G401 (cell line): Measurements from ENCODE around the gene CLSTN2. TPM values are rescaled to one million over a fixed set of nuclear protein-coding genes. Genes with fewer than 3 reads are reported as not detected.

Source experiments
- DNase-seq: peaks from one replicate; pipeline ENCODE4 v3.0.0-alpha.2; 2015; ENCODE audit warnings: low spot score
- in situ Hi-C: cut with HindIII; loops from 2 replicates; pipeline ENCODE4 v1.10.0; 2016; ENCODE audit warnings: low sequenced_read_pairs, mixed read lengths
- total RNA-seq: library from RNA; depleted of rRNA; stranded (reverse); fragments of >200 nt; shearing (Covaris generic); gene quantifications from 2 replicates; pipeline ENCODE4 v1.2.3, GENCODE V29; 2014

Gene CLSTN2
- total RNA-seq, 1 experiment from 2014 or later, result 5.2 TPM

DNA sequence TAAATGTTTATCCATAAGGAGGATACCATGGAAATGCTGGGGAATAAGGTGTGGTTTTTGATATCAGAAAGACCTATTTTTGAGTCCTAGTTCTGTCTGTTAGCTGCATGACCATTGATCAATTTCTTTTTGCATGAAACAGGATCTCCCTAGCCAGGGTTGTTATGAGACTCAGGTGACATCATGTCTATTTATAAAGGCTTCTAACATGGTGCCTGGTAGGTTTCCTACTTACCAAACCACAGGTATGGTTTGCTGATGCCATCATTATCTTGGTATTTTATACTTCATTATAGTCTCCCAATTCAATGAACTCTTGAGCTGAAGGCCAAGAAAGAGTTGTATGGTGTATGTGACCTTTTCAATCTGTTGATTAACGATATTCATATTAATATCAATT lies 144.0 kb downstream of the CLSTN2 start:
- no peak for DNase-seq
- in situ Hi-C loops, result no loop called here

DNA sequence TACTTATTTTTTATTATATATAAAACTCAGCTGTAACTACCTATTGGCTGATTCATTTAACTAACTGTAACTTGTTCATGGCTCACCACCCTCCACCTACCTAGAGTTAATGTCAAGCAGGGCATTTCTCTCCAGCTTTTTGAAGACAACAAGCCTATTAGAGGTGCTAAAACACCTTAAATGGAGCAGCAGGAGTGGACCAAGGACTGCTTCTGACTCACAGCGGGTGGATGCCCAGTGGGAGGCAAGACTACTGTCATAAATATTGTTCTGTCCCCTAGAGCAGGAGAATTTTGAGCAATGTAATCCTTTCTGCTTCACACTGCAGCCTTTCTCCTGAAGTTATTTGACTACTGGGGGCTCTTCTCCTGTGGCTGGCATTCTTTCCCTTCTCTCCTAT lies 146.9 kb downstream of the CLSTN2 start:
- no peak for DNase-seq
- in situ Hi-C loops, result no loop called here

DNA sequence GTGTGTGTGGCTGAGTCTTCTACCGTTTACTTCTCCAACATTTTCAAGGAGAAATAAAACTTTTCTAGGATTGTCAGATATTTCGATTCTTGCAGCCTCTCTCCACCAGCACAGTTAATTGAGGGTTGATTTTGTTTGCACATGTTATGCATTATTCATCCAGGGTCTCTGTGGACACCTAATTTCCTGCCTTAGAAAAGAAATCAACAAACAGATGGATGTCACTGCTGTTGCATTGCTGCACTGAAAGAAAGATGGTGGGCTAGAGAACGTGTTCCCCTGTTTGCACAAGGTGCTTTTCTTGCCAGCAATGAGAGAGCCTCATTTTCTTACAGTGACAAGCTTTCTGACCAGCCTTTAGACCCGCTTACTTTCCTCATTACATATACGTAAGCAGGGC lies 150.0 kb downstream of the CLSTN2 start:
- no peak for DNase-seq
- in situ Hi-C loops, result no loop called here

DNA sequence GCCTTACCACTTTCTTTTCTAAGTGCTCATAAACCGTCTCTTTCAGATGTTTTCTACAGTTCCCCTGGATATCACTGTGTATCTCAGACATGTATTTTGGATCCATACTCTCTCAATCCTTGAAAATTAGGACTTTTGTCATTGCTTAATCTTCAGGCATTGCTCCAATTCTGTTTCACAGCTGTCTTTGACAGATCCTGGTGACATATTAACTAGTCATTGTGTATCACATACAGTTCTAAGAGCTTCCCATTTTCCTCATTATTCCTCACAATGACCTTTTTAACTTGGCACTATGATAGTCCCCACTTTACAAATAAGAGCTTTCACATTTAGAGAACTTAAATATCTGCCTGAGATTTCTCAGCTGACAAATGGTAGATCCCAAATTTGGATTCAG lies 151.7 kb downstream of the CLSTN2 start:
- in situ Hi-C loops, result no loop called here

DNA sequence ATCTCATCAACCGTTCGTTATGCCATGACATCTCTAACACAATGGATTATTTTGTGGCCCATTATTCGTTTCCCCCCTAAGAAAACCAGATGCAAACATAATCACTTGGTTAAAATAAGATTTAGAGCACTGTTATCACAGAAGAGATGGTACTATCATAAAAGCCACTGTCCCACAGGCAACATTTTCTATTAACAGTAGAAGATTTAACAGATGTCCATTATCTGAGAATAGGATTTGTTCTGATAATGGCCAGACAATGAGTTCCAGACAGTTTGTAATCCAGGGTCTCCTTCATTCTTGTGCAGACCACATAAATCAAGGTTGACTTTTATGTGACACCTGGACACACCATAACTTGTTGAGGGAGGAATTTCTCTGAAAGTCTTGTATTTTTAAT lies 153.1 kb downstream of the CLSTN2 start:
- in situ Hi-C loops, result no loop called here
- DNase-seq, result no peak

More for the DNA sequence above, 151.7 kb downstream of the CLSTN2 start:
- no peak for DNase-seq

DNA sequence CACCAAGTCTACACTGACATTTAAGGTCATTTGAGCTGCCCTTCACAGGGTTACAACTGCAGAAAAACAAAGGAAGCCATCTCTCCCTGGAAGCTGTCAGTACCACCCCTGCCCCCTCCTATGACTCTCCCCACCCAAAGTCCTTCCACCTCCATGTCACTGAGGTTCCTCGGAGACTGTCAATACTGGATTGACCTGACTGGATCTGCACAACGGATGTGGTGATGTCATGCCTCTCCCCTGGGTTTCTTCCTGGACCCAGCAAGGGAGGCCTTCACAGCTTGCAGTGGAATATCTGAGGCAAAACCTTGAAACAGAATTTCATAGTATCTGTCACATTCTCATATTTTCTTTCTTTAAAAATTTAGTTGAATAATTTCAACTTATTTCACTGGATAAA lies 153.5 kb downstream of the CLSTN2 start:
- in situ Hi-C loops, result no loop called here
- DNase-seq, result no peak

DNA sequence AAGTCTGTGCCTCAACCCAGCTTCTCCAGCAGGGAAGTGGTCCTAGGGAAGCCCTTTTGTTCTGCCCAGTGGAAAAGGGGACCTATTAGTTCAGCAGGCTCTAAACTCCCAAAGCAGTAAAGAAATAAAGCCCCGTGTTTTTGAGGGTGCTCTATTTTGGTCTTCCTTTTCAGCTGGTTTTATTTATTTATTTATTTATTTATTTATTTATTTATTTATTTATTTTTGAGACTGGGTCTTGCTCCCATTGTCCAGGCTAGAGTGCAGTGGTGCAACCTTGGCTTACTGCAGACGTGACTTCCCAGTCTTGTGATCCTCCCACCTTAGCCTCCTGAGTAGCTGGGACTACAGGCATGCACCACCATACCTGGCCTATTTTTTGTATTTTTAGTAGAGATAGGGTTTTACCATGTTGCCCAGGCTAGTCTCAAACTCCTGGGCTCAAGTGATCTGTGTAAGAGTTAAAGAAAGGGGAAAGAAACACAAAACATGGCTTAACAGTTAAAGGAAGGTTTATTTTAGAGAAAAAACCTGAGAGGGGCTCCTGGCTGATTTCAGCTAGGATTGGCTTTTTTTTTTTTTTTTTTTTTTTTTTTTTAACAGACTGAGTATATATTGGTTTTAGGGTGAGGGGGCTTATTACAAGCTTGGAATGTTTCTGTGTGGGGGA lies 154.6 kb downstream of the CLSTN2 start:
- in situ Hi-C loops, result no loop called here
- DNase-seq, result no peak

DNA sequence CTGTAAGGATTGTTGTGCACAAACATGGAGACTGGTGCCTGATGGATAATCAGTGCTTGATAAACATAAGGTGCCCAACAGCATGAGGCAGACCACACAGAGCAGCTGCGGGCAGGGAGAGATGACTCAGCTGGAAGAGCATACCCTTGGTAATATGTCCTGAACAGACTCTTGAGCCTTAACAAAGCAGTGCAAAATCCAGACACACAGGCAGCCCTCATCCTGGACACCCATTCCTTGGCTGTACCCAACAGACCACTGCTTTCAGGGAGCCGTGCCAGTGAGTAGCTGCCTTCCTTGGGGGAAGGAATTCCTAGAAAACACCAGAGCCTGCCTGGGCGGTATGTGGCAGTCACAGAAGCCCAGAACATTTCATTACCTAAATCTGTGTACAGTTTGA lies 156.2 kb downstream of the CLSTN2 start:
- in situ Hi-C loops, result no loop called here
- DNase-seq, result no peak

DNA sequence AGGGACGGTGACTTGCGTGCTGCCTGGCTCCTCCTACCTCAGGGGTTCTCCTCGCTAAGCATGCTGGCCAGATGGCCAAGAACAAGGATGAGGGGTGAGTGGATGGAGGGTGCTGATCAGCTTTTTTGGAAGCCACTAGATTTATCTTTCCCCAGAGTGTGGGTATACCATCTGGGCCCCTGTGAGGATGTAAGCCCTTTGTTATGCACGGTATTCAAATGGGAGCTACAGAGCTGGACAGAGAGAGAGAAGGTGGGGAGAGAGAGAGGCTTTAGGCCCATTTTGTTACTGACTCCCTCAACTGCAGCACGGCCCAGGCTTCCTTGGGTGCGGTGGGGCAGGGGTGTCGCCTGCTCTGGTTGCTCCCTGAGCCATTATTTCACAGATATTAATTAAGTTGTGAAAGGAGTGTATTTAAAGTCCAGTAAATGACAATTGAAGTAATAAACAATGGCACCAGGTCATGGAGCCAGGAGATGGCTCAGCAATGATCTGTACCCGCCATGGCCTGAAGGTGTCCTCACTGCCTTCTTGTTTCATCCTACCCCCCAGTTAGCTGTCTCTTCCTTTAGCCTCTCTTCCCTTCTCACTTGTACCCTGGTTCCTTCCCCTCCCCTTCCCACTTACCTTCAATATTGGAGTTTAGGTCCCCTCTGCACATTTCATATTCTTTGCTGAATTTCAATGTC lies 158.0 kb downstream of the CLSTN2 start:
- no peak for DNase-seq
- in situ Hi-C loops, result no loop called here

DNA sequence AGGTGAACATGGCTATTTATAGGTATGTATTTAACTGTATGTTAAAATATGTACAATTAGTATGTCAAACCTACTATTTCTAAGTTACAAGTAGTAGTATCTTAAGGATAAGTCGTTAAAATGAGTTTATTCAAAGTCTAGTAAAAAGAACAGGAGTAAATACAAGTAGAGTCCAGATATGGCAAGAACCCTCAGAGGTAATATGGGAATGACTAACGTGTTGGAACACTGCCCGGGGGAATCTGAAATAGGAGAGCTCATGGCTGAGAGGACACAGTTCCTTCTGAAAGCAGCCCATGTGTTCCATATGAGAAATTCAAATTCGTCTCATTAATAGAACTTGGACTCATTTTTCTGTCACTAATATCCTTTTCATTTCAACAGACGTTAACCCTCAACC lies 158.8 kb downstream of the CLSTN2 start:
- in situ Hi-C loops, result no loop called here
- peak; percentile 22 for DNase-seq

DNA sequence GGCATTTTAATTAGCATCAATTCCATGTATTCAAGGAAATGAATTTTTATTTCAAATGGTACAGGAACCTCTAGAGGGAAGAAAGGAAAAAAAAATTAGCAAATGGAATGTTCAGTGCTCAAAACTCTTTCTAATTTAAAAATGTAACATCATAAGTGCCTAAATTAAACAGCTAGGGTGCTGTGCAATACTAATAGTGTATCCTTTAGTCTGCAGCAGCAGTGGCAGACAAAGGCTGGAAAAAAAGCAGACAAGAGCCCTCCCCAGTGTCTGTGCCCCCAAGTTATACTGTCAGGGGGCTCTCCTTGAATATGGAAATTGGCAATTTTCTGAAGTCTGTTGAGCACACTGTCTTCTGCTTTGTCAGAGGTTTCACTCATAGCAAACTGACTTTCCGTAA lies 159.5 kb downstream of the CLSTN2 start:
- in situ Hi-C loops, result no loop called here

DNA sequence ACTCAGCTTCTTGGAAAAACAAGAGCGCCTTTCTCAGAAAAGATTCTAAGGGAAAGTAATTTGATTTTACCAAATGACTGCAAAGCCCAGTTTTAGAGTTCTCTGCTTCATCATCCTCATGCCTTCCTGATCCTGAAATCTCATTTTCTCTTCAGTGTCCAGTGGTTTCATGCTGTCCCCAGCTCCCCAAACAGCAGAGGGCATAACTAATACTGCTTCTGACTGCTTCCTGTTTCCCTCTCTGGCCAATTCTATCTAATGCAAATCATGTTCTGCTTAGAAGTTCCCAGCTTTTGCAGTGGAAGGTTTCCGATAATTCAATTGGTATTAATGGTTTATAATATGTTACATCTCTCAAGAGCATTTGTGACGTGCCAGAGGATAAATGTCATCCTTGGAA lies 161.1 kb downstream of the CLSTN2 start:
- no peak for DNase-seq
- in situ Hi-C loops, result no loop called here

More for the DNA sequence above, 159.5 kb downstream of the CLSTN2 start:
- DNase-seq, result no peak

DNA sequence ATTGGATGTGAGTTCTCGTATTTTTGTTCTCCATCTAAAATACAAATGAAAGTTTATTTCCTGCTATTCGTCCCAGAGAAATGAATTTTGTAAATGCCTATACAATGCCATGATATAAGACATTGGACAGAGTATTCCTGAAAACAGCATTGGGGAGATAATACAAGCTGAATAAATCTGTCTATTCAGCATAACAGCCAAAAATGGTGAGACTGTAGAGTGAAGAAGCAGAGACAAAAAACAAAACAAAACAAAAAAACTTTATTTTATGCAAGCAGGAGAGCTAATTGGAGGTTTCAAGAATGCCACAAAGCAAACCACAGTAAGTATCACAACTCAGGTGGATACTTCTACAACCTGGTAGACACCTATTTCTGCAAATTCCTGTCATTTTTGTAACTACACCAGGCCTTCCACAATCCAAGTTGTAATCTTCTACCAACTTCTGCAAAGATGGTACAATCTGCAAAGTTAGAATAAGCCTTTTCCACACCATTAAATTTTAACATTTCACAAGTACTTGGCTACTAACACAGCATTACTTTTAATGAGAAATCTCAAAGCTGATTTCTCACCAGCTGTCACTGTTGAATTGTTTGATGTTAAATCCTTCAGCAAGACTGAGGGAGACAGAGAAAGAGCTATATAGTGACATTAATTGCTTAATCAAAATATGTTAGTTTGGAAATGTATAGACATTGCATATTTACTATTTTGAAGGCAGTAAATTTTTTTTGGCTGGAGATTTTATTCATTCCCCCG lies 163.1 kb downstream of the CLSTN2 start:
- in situ Hi-C loops, result no loop called here
- no peak for DNase-seq

DNA sequence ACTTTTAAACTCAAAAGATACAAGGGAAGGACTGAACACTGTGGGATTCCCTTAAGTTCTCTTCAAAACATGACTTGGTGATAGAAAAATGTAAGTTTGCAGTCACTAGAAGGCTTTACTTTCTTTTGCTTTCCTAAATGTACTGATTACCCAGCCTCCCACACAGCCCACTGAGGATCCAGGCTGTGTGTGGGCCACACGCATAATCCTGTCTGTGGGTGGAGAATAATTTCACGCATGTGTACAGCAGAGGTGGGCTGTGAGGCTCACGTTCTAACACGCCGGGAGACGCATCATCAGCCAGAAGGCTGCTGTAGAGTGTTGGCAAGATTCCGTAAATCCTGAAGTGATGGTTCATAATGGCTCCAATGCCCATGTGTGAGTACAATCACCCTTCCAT lies 165.5 kb downstream of the CLSTN2 start:
- in situ Hi-C loops, result no loop called here
- no peak for DNase-seq

DNA sequence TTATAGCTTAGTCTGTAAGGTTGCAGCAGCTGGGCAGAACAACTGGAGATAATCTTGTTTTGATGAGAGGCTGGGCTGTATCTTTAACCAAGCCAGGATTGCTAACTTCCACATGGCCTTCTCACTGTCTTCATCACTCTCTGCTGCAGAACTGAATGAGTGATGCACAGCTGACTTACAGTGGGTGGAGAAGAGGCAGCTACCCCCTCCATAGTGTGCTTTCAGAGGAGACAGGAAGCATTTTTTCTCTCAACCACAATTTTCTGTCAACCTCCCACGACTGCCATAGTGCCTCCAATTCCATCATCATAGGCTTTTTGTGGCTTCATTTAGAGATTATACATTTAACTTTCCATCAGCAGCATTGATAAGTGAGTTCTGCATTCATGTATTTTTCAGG lies 168.2 kb downstream of the CLSTN2 start:
- in situ Hi-C loops, result no loop called here
- no peak for DNase-seq

DNA sequence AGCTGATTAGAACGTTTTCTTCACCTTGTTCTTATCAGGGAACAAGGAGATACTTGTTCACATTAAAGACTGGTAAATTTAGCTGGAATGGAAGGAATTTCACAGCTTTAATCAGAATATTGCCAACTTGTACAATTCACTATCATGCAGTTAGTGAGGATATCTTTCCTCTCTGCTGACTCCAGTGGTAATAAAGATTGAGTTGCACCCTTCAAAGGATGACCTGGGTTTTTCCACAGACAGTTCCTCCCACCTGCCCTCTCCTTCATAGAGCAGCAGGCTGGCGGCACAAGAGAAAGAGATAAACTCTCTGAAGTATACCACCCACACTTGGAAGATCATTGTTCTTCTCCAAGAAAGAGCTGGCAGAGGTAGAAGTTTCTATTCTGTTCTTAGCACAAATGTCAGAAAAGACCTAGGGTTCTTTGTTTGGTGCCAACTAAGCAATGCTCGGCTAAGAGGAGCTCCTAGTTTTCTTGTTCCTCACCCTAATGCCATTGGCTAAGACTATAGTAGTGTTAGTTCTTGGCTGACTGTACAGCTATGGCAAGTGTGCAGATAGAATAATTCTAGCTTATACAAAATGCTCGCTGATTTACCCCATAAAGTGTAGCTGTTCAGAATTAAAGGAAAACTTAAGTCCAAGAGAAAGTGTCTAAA lies 169.1 kb downstream of the CLSTN2 start:
- in situ Hi-C loops, result no loop called here
- DNase-seq, result no peak

DNA sequence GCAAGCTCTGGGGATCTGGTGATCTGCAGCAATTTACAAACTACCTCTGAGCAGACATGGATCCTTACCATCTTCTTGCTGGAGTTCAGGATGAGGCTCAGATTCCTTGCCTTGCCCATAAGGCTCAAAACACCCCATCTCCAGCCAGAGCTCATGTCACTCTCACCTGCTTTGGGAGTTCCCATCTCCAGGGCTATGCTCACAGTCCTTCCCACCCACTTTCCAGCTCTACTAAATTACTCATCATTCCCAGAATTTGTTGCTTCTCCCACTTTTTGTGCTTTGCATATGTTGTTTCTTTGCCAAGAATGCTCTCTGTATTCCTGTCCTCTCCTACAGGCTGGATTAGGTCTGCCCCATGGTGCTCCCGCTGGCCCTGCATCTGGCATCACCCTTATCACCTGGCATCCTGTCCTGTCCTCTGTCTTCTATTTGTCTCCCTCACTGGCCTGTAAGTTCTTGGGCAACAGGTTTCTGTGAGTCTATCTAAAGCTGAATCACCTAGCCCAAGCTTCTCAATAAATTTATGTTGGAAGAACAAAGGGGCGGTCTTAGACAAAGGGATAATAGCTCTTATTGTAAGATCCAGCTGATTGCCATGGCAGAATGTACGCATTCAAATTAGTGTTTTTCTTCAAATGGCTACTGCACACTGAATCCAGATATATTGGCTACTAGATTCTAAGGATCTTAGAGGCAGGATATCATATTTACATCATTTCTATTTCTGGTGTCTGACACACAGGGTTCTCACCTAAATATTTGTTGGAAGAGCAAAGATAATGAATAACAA lies 179.2 kb downstream of the CLSTN2 start:
- in situ Hi-C loops, result no loop called here
- no peak for DNase-seq

DNA sequence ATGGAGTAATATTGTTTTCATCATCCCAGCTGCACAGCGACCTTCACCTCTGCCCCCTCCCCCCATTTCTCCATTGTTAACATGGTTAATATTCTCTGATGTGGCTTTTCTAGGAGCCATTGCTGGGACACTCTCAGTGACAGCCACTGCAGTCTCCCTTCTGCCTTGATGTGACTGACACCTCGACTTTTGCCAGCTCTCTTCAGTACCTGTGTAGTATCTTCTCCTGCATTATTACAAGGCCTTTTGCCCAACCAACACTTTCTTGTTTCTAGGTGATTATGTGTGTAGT lies 179.8 kb downstream of the CLSTN2 start:
- DNase-seq, result no peak
- in situ Hi-C loops, result no loop called here

DNA sequence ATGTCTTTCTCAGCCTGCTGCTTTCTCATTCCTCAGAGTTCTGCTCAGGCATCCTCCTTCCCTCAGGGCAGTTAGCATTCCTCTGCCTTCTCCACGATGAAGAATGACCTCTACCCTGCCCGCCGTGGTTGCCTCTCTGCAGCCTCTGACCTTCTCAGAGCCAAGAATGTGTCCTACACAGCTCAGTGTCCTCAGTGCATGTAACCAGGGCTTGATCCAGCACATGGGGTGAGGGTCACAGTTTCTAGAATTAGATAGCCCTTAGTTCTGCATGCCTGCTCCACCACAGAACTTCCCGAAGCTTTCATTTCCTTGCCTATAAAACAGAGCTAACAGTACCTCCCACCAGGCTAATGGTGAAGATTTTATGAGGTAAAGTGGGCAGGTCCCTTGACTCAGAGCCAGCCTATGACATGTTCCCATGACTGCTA lies 182.1 kb downstream of the CLSTN2 start:
- in situ Hi-C loops, result no loop called here
- no peak for DNase-seq
